Liver (tissue), 9 donors: ENCODE measurements around the gene PPP1R3E. TPM values are rescaled to one million over a fixed set of nuclear protein-coding genes. Genes with fewer than 3 reads are reported as not detected.

Experiments
- DNase-seq: peaks from one replicate; pipeline ENCODE4 v3.0.0-alpha.2; 2017; ENCODE audit warnings: low spot score
- H3K27ac ChIP-seq, 2 donors: one replicate each; pipeline ENCODE4 v1.7.0; 2013; ENCODE audit warnings: inconsistent platforms in 2 of 2, low read length in 2 of 2, control low read depth in 1 of 2, low read depth in 1 of 2, mild to moderate bottlenecking in 1 of 2
- H3K27me3 ChIP-seq, 4 donors: one replicate each; pipeline versions ENCODE4 v1.6.1 to v1.7.0; 2013; ENCODE audit warnings: low read length in 3 of 4, inconsistent platforms in 1 of 4, mild to moderate bottlenecking in 1 of 4, moderate library complexity in 1 of 4; ENCODE audit not compliant: control insufficient read depth in 4 of 4, insufficient read depth in 4 of 4
- H3K36me3 ChIP-seq, 4 donors: one replicate each; pipeline versions ENCODE4 v1.6.1 to v1.7.0; 2013; ENCODE audit warnings: low read length in 3 of 4, mild to moderate bottlenecking in 3 of 4, low read depth in 1 of 4, moderate library complexity in 1 of 4; ENCODE audit not compliant: control insufficient read depth in 4 of 4, insufficient read depth in 3 of 4
- H3K4me1 ChIP-seq, 4 donors: one replicate each; pipeline versions ENCODE4 v1.6.1 to v1.7.0; 2013; ENCODE audit warnings: low read length in 3 of 4, mild to moderate bottlenecking in 3 of 4, moderate library complexity in 1 of 4; ENCODE audit not compliant: control insufficient read depth in 4 of 4, insufficient read depth in 4 of 4
- H3K4me3 ChIP-seq, 3 donors: one replicate each; pipeline versions ENCODE4 v1.6.1 to v1.7.0; 2013; ENCODE audit warnings: low read length in 3 of 3, control low read depth in 1 of 3, low read depth in 1 of 3, mild to moderate bottlenecking in 1 of 3
- H3K9ac ChIP-seq, 2 donors: one replicate each; pipeline ENCODE4 v1.7.0; 2013; ENCODE audit warnings: low read length in 2 of 2, mild to moderate bottlenecking in 2 of 2, moderate library complexity in 2 of 2, control low read depth in 1 of 2, low read depth in 1 of 2
- H3K9me3 ChIP-seq, 4 donors: one replicate each; pipeline versions ENCODE4 v1.6.1 to v1.7.0; 2013; ENCODE audit warnings: low read length in 3 of 4; ENCODE audit not compliant: control insufficient read depth in 4 of 4
- ATF3 ChIP-seq: IDR thresholded peaks from 2 replicates; pipeline ENCODE4 v1.6.1; 2016; ENCODE audit warnings: antibody characterized with exemption
- EGR1 ChIP-seq, 2 donors: IDR thresholded peaks; 2 replicates each; pipeline ENCODE4 v1.6.1; 2016 to 2018; ENCODE audit warnings: antibody characterized with exemption in 2 of 2, low read depth in 2 of 2
- FOXA1 ChIP-seq: IDR thresholded peaks from 2 replicates; pipeline ENCODE4 v1.6.1; 2016; ENCODE audit warnings: antibody characterized with exemption
- FOXA2 ChIP-seq: IDR thresholded peaks from 2 replicates; pipeline ENCODE4 v1.6.1; 2016; ENCODE audit warnings: antibody characterized with exemption
- GABPA ChIP-seq, 2 donors: IDR thresholded peaks in 1 of 2; conservative IDR thresholded peaks in 1 of 2; 2 replicates each; pipeline ENCODE4 v1.6.1; 2016; ENCODE audit warnings: antibody characterized with exemption in 2 of 2, mild to moderate bottlenecking in 1 of 2, moderate library complexity in 1 of 2
- HNF4A ChIP-seq, 2 donors: conservative IDR thresholded peaks; 2 replicates each; pipeline ENCODE4 v1.6.1; 2016; ENCODE audit warnings: antibody characterized with exemption in 2 of 2, mild to moderate bottlenecking in 2 of 2
- JUND ChIP-seq, 2 donors: IDR thresholded peaks; 2 replicates each; pipeline ENCODE4 v1.6.1; 2016; ENCODE audit warnings: antibody characterized with exemption in 2 of 2
- NR2F2 ChIP-seq: IDR thresholded peaks from 2 replicates; pipeline ENCODE4 v1.6.1; 2016; ENCODE audit warnings: antibody characterized with exemption
- RAD21 ChIP-seq, 2 donors: IDR thresholded peaks; 2 replicates each; pipeline ENCODE4 v1.6.1; 2016; ENCODE audit warnings: antibody characterized with exemption in 2 of 2, mild to moderate bottlenecking in 2 of 2
- REST ChIP-seq: IDR thresholded peaks from 2 replicates; pipeline ENCODE4 v1.6.1; 2016; ENCODE audit warnings: antibody characterized with exemption, mild to moderate bottlenecking
- RXRA ChIP-seq, 2 donors: IDR thresholded peaks; 2 replicates each; pipeline ENCODE4 v1.6.1; 2017 to 2018; ENCODE audit warnings: antibody characterized with exemption in 2 of 2, mild to moderate bottlenecking in 1 of 2
- SP1 ChIP-seq: IDR thresholded peaks from 2 replicates; pipeline ENCODE4 v1.6.1; 2018; ENCODE audit warnings: antibody characterized with exemption, mild to moderate bottlenecking
- TAF1 ChIP-seq: conservative IDR thresholded peaks from 2 replicates; pipeline ENCODE4 v1.6.1; 2016; ENCODE audit warnings: antibody characterized with exemption, mild to moderate bottlenecking
- WGBS: extraction: QIAGEN DNeasy Blood & Tissue Kit; methylation state at CpG from one replicate; pipeline ENCODE4 v1.1.7; 2013; 5-methylcytosine and 5-hydroxymethylcytosine counted together
- polyA plus RNA-seq, 2 donors: library from polyadenylated mRNA; stranded (reverse) in 1 of 2; unstranded in 1 of 2; fragments of 200-250 nt in 1 of 2; fragments of >200 nt in 1 of 2; fragmentation: Nextera tagmentation in 1 of 2; extraction: Ambion mirVana in 1 of 2; gene quantifications; one replicate each; pipeline versions ENCODE4 v1.2.1 to v1.2.3, GENCODE V29; 2013 to 2015
- total RNA-seq, 2 donors: library from RNA; depleted of rRNA; stranded (reverse); fragments of >200 nt; gene quantifications; one replicate each; pipeline ENCODE4 v1.2.3, GENCODE V29; 2014
- TF ChIP-seq, protein P1 (sequence below): IDR thresholded peaks from 2 replicates; pipeline ENCODE4 v1.6.1; 2016; ENCODE audit warnings: antibody characterized with exemption
- TF ChIP-seq, protein P2 (sequence below): fragments of 150-350 bp; IDR thresholded peaks from 2 replicates; pipeline ENCODE4 v1.5.1; 2017; ENCODE audit warnings: improper control_type of control experiment, low read depth, low read length; ENCODE audit not compliant: missing input control
- donor health status: healthy.
- donor health status: healthy.
- donor health status: healthy.
- donor health status: healthy.
- donor health status: healthy.

PPP1R3E gene
- total and polyA plus RNA-seq, 4 donors = 2.5 to 4.7 (median 3.6) TPM

DNA sequence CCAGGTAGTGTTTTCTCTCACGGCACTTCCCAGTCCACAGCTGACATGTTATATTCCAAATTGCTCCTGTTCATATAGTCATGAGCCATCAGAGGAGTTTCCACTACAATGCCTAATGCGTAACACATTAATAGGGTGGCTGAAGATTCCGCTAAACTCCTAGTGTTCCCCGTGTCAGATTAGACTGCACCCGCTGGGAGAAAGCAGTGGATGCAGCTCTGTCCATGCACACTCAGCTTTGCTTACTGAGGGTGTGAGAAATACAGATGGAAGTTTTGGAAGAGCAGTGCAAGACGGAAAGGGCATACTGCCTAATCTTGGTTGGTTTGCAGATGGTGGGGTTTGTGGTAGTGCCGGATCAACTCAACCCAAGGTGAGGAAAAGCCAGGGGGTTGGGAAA, 5.6 kb downstream of the PPP1R3E start:
- Histone ChIP-seq H3K4me3 (no peak overlapping the region), H3K27me3 (no peaks in the 10 kb centered on the region), H3K36me3 (peaks cover 0 to 5% (median 2%) of the 10 kb centered on the region in 4 donors), H3K9ac (no peak overlapping the region), H3K27ac (no peak overlapping the region), H3K9me3 (no peaks in the 10 kb centered on the region), H3K4me1 (peaks cover 0 to 17% (median 12%) of the 10 kb centered on the region in 4 donors)
- no peak for DNase-seq
- TF ChIP-seq FOXA2 = no peak
- no peak for TF ChIP-seq HNF4A (conservative IDR thresholded peaks at IDR 0.05)
- no peak for TF ChIP-seq RXRA (IDR thresholded peaks at IDR 0.05)
- no peak for TF ChIP-seq TAF1
- TF ChIP-seq, protein P1, sequence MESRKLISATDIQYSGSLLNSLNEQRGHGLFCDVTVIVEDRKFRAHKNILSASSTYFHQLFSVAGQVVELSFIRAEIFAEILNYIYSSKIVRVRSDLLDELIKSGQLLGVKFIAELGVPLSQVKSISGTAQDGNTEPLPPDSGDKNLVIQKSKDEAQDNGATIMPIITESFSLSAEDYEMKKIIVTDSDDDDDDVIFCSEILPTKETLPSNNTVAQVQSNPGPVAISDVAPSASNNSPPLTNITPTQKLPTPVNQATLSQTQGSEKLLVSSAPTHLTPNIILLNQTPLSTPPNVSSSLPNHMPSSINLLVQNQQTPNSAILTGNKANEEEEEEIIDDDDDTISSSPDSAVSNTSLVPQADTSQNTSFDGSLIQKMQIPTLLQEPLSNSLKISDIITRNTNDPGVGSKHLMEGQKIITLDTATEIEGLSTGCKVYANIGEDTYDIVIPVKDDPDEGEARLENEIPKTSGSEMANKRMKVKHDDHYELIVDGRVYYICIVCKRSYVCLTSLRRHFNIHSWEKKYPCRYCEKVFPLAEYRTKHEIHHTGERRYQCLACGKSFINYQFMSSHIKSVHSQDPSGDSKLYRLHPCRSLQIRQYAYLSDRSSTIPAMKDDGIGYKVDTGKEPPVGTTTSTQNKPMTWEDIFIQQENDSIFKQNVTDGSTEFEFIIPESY = no peak
- WGBS = 93% methylated on average over 7 of the region's 7 CpGs

DNA sequence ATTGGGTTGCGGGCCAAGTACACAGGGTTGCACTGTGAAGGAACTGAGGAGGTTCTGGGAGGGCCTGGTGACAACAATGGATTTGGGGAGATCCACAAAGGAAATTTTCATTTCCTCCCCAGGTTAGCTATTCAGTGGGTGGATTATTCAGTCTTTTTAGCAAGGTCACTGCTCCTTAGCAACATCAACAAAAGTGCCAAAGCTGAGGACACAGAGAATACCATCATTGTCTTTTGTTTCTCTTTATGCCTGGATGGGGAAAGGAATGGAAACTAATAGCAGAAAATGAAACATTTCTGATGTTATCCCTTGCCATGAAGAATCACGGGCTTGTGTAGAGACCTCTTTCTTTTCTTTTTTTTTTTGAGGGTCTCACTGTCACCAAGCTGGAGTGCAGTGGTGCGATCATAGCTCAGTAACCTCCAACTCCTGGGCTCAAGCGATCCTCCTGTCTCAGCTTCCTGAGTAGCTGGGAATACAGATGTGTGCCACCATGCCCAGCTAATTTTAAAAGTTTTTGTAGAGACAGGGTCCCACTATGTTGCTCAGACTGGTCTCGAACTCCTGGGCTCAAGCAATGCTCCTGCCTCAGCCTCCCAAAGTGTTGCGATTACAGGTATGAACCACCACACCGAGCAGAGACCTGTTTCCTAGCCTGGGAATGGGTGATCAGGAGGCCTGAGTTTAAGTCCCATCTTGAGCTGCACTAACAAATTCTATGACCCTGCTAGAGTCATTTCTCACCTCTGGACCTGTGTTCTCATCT, 6.5 kb downstream of the PPP1R3E start:
- TF ChIP-seq FOXA2 = no peak
- no peak for TF ChIP-seq REST
- no peak for TF ChIP-seq TAF1
- TF ChIP-seq, protein P1 = no peak
- TF ChIP-seq RXRA (IDR thresholded peaks at IDR 0.05) = no peak
- no peak for TF ChIP-seq ATF3
- TF ChIP-seq, protein P2, sequence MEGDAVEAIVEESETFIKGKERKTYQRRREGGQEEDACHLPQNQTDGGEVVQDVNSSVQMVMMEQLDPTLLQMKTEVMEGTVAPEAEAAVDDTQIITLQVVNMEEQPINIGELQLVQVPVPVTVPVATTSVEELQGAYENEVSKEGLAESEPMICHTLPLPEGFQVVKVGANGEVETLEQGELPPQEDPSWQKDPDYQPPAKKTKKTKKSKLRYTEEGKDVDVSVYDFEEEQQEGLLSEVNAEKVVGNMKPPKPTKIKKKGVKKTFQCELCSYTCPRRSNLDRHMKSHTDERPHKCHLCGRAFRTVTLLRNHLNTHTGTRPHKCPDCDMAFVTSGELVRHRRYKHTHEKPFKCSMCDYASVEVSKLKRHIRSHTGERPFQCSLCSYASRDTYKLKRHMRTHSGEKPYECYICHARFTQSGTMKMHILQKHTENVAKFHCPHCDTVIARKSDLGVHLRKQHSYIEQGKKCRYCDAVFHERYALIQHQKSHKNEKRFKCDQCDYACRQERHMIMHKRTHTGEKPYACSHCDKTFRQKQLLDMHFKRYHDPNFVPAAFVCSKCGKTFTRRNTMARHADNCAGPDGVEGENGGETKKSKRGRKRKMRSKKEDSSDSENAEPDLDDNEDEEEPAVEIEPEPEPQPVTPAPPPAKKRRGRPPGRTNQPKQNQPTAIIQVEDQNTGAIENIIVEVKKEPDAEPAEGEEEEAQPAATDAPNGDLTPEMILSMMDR = no peak
- TF ChIP-seq FOXA1 = no peak
- TF ChIP-seq RAD21 (IDR thresholded peaks at IDR 0.05) = no peak
- TF ChIP-seq JUND (IDR thresholded peaks at IDR 0.05) = no peak
- TF ChIP-seq NR2F2 = no peak
- no peak for TF ChIP-seq GABPA (IDR thresholded peaks at IDR 0.05 in 1 of 2, conservative IDR thresholded peaks at IDR 0.05 in 1 of 2)
- TF ChIP-seq SP1 = no peak
- TF ChIP-seq HNF4A (conservative IDR thresholded peaks at IDR 0.05) = no peak
- no peak for TF ChIP-seq EGR1 (IDR thresholded peaks at IDR 0.05; ENCODE audit: low read depth in 2 of 2)
- Histone ChIP-seq H3K4me3 (no peak overlapping the region), H3K27ac (no peak overlapping the region), H3K36me3 (peaks cover 0 to 5% (median 2%) of the 10 kb centered on the region in 4 donors), H3K27me3 (no peaks in the 10 kb centered on the region), H3K9ac (no peak overlapping the region), H3K9me3 (no peaks in the 10 kb centered on the region), H3K4me1 (peaks cover 0 to 17% (median 12%) of the 10 kb centered on the region in 4 donors)
- WGBS = 96% methylated on average over 7 of the region's 7 CpGs
- DNase-seq = no peak
